Measurements from ENCODE around the gene AKR1C2.
"Not testable (repeated sequence)": the region's sequence is repeated elsewhere in the genome, so short reads cannot be mapped to it uniquely, and the experiment has no call there.

The AKR1C2 gene

DNA sequence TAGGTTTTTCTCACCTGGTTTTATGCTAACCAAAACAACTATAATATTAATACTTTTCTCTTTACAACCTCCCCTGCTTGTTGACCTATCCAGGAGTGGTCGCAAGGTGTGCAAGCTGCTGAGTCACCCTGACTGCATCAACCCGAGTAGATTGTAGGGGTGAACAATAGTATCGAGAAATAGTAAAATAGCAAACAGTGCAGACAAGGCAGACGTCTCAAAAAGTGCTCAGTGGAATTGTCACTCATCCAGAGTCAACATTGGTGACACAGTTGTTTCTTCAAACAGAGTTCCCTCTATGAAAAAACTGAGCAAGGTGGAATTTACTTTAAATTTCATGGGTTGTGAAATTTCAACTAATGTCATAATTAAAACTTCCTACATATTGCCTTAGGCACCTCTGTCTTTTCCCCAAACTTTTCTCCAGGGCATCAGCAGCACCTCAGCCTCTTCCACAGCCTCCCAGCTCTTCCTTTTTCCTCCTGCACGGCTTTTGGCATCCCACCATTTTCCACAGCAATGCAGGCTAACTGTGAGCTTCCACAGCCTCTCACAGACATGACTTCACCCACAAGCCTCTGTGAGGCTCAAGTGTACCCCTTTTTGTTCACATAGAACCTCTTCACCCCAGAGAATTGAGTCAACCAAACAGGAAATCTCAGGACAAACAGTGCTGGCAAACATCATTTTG is 46.6 kb downstream of the AKR1C2 start:
- DNase-seq (ENCODE audit: low spot score), result not testable (repeated sequence)

DNA sequence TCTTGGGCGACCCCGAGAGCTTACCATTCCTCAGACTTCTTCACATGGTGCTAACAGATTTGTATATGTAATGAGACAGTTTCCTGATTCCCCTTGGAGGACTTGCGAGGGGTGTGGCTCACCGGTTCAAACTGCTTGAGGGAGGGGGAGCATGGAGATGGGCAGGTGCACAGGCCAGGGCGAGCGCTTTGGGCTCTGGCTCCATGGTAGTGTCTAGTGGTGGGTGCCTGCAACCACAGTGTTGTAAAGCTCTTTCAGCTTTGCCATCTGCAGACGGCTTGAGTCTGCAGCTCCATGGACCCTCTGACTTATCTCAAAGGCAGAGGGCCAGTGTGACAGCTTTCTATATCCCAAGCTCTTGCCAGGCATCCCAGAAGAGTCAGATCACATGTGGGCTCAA is 47.6 kb downstream of the AKR1C2 start:
- DNase-seq (ENCODE audit: low spot score), result not testable (repeated sequence)

DNA sequence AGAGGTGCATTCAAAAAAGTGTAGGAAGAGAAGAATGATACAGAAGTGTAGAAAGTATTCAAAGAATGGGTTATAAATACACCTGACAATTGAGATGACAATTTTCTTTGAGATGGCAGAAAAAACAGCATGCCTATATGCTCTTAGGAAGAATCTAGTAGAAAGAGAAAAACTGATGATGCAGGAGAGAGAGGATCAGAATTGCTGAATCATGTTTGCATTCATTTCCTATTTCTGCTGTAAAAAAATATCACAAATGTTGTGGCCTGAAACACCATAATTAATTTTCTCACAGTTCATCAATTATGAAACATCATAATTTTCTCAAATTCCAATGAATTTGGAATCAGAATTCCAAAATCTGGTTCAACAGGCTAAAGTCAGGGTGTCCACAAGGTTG is 50.3 kb downstream of the AKR1C2 start:
- no peak for DNase-seq (ENCODE audit: low spot score)

DNA sequence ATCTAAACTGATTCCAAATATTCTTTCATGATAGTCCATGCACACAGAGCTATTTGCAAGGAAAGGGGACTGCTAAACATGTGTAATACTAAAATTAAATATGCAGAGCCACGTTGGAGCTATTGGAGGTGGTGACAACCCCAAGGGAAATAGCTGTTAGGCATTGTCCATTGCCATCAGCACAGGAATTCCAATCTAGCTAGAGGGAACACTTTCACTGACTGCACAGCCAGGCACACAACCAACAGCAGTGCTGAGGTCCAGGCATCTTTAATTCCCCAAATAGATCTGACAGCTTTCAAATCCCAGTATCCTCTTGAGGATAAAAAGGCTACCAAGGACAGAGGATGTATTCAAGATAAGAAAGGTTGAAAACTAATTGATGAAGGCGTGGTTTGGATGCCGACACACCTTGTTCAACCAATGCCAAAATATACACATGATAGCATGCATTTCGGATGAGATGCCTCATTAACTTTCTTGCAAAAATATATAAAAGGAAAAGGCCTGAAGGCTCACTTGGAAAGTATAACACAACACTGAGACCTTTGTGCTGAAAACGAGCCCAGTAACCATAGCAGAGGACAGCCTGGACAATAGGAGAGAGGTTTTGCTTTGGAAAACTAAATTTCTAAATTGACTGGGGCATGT is 52.0 kb downstream of the AKR1C2 start:
- DNase-seq (ENCODE audit: low spot score), result not testable (repeated sequence)

DNA sequence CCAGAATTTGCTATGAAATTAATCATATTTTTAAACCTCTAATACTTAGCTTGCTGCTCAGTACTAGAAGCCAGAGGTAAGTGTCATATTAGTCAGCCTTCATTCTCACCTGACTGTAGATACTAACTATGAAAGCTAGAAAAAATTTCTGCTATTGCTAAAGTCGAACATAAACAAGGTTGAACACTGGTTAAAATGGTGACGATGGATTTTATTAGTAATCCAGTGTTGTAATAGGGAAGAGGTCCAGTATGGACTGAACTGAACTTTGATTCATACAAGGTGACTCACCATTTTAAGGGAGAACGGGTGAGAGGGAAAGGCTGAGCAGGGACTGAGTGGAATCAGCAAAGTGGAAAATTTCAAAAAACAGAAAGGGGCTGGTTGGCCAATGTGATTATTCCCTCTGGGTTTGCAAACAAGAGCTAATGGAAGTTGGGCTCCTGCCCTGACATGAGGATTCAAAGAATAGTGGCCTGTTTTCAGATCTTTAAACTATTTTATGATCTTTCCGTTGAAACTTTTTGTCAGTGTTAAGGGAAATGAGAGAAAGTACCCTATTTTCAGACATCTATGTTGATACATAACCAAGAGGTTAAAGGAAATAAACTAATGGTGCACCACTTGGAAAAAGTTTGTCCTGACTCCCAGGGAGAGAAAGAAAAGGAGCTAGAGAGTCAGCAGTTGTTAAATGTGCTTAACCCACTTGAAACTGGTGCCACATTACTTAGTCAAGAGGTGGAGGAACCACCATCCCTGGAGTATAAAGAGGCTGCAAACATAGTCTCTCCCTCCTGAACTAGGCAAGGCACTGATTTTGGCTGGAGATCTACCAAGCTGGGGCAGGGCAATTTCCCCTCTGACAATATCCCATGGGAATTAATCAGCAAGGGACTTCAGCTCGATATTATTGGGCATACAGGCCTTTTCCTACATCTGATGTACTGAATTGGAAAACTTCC is 55.7 kb downstream of the AKR1C2 start:
- DNase-seq (ENCODE audit: low spot score), result peak; percentile 95

DNA sequence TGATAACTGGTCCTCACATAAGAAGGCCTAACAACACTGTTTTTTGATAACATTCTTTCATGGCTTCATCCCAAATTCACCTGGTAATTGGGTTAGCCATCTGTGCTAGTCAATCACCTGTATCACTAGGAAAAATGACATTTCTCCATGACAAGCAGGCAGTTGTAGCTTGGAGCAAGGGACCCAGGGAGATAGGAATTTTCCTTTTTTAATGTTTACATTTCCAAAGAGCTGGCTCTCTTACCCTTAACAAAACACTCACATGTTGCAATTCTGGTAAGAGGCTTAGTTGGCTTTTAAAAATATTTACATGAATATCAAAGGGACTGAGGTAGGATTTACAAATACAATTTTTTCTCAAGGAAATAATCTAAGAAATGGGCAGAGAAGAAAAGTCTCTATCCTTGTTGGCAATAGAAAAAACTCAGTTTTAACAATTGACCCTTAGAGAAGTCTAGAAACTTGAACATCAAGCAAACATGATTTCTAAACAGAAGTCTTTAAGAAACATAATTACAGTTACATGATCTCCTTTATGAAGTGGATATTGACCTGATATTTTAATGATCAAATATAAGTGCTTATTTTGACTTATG is 56.5 kb downstream of the AKR1C2 start:
- DNase-seq (ENCODE audit: low spot score), result no peak

DNA sequence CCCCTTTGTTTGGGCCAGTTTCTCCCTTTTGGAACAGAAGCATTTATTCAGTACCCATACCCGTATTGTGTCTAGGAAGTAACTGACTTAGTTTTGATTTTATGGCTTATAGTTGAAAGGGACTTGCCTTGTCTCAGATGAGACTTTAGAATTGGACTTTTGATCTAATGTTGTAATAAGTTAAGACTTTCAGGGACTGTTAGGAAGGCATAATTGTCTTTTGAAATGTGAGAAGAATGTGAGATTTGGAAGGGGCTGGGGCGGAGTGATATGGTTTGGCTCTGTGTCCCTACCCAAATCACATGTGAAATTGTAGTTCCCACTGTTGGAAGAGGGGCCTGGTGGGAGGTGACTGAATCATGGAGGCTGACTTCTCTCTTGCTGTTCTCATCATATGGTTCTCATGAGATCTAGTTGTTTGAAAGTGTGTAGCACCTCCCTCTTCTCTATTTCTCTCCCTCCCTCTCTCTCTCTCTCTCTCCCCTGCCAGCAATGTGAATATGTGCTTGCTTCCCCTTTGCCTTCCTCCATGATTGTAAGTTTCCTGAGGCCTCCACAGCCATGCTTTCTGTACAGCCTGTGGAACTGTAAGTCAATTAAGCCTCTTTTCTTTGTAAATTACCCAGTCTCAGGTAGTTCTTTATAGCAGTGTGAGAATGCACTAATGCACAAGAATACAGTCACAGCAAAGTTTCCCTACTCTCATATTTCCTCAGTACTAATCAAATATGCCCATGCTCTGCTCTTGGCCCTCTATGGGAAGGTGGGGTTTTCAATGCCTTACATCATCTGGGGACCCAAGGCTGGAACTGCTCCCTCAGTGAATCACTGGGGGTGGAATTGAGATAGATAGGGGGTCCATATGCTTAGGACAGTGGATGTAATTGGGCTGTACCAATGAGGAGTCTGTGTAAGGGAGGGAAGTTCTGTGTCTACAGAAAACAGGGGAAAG is 57.6 kb downstream of the AKR1C2 start:
- no peak for DNase-seq (ENCODE audit: low spot score)

DNA sequence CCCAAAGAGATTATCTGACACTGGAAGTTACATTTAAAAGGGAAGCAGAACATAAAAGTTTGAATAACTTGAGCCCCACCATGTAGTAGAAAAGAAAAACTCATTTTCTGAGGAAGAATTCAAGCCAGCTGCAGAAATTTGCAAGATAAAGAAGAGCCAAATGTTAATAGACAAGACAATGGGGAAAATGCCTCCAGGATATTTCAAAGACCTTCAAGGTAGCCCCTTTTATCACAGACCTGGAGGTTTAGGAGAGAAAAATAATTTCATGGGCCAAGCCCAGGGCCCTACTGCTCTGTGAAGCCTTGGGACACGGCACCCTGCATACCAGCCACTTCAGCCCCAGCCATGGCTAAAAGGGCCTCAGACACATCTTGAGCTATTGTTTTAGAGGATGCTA is 58.8 kb downstream of the AKR1C2 start:
- DNase-seq (ENCODE audit: low spot score), result no peak

DNA sequence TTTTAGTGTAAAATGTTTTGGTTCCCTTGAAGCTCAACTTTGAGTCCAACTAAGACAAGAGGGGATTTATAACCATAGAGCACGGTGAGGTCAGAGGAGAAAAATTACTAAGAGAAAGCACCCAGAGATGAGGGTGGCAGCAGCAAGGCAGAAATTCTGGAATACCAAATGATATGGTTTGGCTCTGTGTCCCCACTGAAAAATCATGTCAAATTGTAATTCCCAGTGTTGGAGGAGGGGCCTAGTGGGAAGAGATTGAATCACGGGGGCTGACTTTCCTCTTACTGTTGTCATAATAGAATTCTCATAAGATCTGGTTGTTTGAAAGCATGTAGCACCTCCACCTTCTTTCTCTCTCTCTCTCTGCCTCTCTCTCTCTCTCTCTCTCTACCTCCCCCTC is 59.8 kb downstream of the AKR1C2 start:
- DNase-seq (ENCODE audit: low spot score), result no peak

DNA sequence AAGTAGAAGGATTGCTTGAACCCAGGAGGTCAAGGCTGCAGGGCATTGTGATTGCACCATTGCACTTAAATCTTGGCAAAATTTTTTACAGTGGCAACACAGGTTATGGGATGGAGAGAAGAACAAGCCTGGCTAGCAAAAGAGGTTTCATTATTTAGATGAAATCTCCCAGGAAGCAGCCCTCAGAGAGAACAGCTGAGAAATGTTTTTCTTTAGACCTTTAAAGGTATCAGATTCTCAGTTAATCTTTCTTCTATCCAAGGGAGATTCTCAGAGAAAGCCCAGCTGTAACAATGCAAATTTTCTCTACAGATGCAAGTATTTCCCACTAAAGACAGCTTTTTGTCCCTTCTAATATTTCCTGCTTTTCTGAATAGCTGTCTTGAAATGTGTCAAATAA is 60.2 kb downstream of the AKR1C2 start:
- not testable (repeated sequence) for DNase-seq (ENCODE audit: low spot score)

DNA sequence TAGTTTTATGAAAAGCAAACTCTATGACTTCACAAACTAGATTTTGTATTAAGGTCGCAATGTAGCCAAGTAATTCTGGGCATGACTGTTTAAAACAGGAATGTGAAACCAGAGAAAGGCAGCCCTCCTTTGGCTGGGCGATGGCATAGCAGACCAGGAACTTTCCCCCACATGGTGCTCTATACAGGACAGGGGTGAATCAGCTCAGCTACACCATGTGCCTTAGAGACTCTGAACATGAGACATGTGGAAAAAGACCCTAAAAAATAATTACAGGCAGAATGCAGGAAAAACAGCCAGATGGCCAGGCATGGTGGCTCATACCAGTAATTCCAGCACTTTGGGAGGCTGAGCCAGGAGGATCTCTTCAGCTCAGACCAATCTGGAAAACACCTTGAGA is 60.7 kb downstream of the AKR1C2 start:
- DNase-seq (ENCODE audit: low spot score), result peak; percentile 76

DNA sequence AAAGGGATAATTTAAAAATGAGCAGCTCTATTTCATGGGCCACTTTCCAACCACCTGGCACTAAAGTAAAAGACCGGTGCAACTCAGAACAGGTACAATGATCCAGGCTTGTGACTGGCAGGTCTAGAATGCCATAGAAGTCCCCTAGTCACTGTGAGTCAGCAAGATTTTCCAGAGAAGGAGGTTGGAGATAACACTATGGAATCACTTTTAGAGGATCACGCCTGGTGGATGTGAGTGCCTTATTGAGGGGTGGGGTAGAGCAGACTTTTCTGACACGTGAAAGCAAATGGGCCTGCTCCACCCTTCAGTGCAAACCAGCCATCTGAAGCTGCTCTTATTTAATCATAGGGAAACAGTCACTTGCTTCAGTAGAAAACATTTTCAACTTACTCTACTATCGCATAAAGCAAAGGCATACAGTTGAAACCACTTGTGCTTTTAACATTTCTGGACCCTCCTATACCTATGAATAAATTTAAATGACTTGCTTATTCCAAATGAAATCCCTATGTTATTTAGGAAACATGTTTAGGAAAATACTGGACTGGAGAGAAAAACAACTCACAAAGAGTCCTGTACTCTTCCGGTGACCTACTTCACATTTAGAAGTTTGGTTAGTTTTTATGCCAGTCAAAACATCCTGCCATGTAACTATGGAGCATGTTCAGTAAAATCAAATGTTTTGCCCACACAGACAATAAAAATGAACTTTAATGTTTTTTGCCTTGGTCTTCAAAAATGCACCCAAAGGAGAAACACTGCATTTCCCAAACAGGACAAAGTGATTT is 61.9 kb downstream of the AKR1C2 start:
- peak; percentile 65 for DNase-seq (ENCODE audit: low spot score)

DNA sequence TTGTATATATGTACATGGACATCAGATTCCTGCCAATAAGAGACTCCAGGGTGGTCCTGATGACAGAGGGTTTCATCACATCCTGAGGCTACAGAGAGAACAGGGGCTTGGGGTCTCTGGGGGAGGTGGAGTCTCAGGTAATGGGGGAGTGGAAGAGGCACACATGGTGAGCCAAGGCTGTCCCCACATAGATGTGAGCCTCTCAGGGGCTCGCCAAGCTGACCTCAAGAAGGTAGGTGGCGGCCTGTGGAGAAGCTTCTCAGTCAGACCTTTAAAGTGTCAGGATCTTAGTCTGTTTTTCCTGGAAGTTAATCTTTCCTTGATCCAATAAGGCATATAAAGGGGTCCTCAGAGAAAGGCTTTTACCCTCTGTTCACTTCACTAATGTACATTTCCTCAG is 62.7 kb downstream of the AKR1C2 start:
- not testable (repeated sequence) for DNase-seq (ENCODE audit: low spot score)

DNA sequence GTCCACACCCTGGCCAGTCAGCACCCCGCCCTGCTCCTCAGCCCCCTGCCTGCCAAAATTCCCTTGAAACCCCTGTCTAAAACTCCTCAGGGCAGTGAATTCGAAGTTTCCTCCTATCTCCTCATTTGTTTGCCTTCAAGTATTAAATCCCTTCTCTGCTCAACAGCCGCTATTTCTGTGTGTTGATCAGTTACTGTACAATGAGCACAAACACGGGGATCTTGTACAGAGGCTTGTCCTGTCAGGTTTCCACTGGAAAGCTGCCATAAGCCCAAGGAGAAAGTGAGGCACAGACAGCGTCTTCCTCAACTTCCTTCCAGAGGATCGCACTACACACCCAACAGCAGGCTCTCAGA is 63.6 kb downstream of the AKR1C2 start:
- not testable (repeated sequence) for DNase-seq (ENCODE audit: low spot score)

DNA sequence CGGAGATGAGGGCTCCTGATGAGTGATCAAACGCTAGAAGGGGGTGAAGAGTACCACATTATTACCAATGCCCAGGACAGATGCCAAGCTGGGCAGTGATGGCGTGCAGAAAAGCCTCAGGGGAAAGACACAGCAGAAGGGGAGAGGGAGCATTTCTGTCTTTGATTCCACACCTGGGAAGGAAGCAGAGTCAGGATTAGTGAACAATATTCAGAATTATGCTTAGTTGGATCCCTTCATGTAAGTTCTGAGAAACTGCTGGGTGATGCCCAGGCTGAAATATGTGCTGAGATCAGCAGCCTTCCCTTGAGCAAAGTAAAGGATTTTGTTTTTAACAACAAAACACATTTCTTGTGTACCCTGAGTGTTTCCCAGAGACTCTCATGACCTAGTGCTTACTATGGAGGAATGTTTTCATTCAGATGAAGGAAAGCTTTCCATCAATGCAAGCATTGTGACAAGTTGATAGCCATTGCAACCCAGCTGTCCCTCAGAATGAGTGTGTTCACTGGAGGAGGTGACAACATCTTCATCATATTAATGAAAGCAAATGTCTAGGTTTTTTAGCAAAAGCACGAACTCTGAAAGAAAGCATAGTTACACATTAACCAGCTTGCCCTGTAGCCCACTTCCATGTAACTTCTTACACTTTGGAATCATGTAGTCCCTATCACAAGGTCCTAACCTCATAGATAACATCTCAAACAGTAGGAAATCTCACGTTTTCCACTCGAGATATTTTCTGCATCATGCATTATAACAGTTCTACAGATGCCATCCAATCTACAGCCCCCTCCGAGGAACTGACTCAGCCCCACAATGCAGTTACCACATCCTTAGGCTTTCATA is 64.2 kb downstream of the AKR1C2 start:
- DNase-seq (ENCODE audit: low spot score), result no peak
